ENCODE data around the gene WWOX.

DNA sequence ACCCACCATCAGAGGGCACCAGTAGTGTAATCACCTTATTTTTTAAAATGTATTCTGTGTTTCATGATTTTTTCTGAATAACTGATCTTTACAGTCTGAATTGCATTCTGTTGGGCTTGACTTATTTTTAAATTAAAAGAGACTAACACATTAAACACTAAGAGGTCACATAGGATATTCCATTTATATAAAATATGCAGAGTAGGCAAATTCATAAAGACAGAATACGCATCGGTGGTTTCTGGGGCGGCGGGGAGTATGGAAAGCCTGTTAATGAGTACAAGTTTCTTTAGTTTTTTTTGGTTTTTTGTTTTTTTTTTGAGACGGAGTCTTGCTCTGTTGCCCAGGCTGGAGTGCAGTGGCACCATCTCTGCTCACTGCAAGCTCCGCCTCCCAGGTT lies 366.3 kb downstream of the WWOX start:
- TF ChIP-seq POLR2A (IDR thresholded peaks at IDR 0.05; ENCODE audit: low read length) = no peak
- TF ChIP-seq GATA1 (IDR thresholded peaks at IDR 0.05; ENCODE audit: low read depth, low read length) = no peak
